GM12892 (cell line): ENCODE measurements around the gene FSTL1.

Source experiments
- POLR2A ChIP-seq: IDR thresholded peaks from 2 replicates; pipeline ENCODE4 v1.6.1; 2011; ENCODE audit warnings: low read depth, low read length, control low read depth
- POLR2AphosphoS5 ChIP-seq: IDR thresholded peaks from 2 replicates; pipeline ENCODE4 v1.6.1; 2011; ENCODE audit warnings: low read depth, low read length, control low read depth
- TAF1 ChIP-seq: IDR thresholded peaks from 2 replicates; pipeline ENCODE4 v1.6.1; 2011; ENCODE audit warnings: low read depth, mild to moderate bottlenecking, control low read depth, low read length, borderline replicate concordance

GRCh38 chr3:120344349-120344748 is 106.4 kb downstream of the FSTL1 start:
- TF ChIP-seq POLR2AphosphoS5, result no peak
- TF ChIP-seq TAF1, result no peak
- TF ChIP-seq POLR2A, result no peak
